HG03460 (cell line): Measurements from ENCODE around the gene GFRA1.

Experiments used
- ATAC-seq: cut with Tn5 transposase; IDR thresholded peaks from one replicate; pipeline ENCODE4 v1.9.1; 2021; ENCODE audit not compliant: unreplicated experiment

The GFRA1 gene

GRCh38 chr10:116104210-116104932 lies 168.6 kb downstream of the GFRA1 start:
- no peak for ATAC-seq

- no peak for ATAC-seq
These were observed 169.3 kb downstream of the GFRA1 start for GRCh38 chr10:116103668-116104067.

DNA sequence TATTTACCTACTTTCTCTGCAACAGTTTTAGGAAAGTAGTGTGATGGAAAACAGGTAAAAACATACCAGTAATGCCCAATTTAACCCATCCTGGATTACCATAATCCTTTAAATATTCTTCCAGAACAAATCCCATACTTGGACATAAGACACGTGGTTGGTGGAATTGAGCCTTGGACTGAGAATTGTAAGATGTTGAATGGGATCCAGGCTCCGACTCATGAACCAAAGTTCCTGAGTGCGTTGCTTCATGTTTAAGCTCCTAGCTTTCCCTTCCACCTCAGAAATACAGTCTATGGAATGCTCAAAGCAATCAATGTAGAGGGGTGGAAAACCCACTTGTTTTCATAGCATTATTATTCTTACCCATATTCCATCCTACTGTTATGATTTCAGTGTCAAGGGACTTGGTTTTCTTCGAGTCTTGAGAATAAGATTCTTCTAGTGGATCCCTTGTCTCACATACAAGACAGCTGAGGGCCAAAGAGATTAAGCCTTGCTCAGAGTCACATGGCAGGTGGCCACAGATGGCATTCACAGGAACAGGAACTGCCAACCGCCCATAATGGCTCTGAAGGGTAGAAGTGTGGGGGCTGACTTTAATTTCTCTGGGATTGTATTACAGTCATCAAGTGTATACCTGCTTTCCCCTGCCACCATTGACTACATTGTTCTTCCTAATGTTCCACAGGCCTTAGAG lies 171.2 kb downstream of the GFRA1 start:
- no peak for ATAC-seq

DNA sequence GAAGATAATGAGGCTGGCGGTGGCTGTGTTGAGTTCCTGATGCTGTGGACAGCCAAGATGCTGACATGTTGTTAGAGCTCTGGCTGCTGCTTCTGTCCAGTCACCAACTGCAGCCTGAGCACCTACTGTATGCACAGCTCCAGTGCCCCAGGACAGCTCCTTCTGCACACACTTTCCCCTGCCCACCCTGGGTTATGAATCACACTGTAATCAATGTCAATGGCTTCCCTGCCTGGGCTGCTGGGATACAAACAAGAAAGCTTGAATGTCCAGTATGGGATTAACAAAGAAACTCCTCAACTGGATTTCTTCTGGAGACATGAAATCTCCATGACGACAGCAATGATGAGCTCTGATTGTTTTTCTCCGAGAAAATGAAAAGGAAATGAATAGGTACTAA lies 172.0 kb downstream of the GFRA1 start:
- ATAC-seq = no peak

GRCh38 chr10:116099023-116099420 lies 174.0 kb downstream of the GFRA1 start:
- no peak for ATAC-seq

GRCh38 chr10:116098411-116099022 lies 174.5 kb downstream of the GFRA1 start:
- no peak for ATAC-seq

GRCh38 chr10:116097239-116097784 lies 175.7 kb downstream of the GFRA1 start:
- no peak for ATAC-seq

DNA sequence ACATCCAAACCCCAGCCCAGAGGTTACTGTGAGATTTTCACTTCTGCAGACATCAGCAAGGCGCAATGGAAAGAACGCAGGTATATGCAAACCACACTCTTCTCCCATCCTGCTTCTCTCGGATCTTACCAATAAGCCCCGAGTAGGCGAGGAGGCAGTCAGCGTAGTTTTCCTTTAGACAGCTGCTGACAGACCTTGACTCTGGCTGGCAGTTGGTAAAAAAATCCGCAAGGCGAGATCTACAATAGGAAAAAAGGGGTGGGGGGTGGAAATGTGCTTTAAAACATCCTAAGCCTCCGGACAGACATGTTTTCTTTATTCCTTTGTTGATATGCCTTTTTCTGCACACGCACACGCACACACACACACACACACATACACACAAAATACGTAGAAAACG lies 176.5 kb downstream of the GFRA1 start:
- no peak for ATAC-seq

- no peak for ATAC-seq
These were observed 178.7 kb downstream of the GFRA1 start for GRCh38 chr10:116094356-116094755.

DNA sequence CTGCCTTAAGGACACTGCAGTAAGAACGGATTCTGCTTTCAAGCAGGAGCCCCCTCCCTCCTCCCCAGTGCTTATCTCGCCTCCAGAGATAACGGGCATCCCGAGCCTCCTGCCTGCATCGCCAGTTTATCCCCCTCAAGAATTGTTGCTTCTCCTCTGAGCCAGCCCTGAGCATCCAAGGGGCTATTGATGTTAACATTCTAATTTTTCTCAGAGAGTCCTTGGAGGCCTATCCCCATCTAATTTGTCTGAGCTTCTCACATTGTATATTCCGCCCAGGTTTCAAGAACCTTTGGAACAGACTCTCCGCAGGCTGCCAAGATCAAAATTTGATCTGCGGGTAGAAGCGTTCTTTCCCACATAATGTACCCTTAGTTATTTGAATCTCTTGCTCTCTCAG lies 180.0 kb downstream of the GFRA1 start:
- ATAC-seq = no peak

DNA sequence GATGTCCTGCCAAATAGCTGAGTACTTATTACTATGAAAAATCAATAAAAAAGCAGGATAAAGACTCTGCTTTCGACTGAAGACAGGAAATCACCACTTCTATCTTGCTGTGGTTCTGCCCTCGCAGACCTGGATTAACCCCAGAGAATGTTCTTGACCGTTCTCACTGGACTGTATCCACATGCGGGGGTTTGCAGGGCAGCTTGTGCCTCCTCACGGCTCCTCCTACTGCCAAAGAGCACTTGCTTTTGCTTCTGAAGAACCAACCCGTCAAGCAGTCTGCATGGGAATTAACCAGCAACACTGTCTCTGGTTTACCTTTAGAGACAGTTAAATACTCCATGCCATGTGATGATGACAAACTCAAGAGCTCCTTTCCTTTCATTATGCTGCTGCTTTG lies 184.0 kb downstream of the GFRA1 start:
- ATAC-seq = no peak

DNA sequence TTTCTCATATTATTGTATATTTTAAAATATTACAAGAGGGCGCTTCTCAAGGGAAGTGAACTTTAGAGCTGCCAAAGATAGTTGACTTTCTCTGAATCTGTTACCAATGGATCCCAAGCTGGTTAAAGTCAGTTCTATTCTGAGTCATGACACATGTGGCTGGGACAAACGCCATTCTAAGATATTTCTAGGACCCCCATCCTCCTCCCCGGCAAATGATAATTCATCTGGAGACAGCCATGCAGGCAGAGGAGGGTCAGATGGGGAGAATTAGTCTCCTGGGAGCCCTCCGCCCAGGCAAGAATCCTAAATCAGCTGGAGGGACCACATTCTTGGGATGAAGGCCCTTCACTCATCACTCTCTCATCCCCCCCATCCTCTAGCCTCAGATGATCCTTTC lies 187.7 kb downstream of the GFRA1 start:
- no peak for ATAC-seq

GRCh38 chr10:116084161-116084560 lies 188.8 kb downstream of the GFRA1 start:
- no peak for ATAC-seq

DNA sequence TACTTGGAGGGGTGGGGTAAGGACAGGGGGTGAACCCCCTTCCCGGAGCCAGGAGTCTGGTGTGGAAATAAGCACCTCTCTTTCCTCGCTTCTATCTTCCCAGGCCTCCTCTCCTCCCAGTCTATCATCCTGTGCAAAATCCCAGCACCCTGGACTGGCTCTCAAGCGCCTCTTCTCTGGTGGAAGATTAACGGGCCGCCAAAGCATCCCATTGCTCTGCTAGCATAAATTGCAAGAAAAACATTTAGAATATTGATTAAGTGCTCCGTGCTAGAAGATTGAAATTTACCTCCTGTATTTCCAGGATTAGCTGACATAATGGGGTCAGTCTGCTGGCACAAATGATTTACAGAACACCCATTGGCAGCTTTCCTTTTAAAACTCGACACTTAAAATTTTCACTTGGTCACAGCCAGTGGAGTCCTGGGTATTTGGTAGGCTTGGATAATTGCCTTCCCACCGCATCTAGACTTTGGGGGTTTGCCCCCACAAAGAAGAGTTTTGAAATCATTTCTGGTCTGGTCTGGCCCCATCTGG lies 189.7 kb downstream of the GFRA1 start:
- ATAC-seq = no peak

DNA sequence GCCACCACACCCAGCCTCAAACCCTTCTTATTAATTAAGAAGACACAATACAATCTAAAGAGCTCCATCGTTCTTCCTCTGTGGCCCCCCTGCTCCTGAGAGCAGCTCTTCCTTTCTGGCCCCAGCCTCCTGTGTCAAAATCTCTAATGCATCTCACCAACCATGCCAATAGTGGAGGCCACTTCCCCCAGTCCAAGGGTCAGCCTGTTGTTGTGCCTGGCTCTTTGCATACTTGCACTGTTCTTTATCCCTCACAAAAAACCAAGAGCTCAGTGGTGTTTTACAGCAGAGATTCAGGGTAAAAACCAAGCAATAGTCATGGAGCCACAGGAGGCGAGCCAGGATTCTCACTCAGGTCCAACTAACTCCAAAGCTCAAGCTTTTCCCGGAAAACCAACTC lies 190.2 kb downstream of the GFRA1 start:
- ATAC-seq = no peak

DNA sequence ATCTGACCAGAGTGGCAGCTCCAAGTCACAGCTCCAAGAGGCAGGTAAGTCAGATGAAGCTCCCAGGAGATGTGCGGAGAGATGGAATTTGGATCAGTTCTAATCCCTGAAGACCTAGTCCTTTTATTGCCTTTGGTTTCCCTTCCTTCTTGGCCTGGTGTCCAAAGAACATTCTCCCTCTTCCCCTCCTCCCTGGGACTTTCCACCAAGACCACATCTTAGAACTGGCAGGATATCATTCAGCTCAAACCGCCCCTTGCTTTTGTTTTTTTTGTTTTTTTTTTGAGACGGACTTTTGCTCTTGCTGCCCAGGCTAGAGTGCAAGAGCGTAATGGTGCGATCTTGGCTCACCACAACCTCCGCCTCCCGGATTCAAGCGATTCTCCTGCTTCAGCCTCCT lies 190.8 kb downstream of the GFRA1 start:
- ATAC-seq = no peak

- no peak for ATAC-seq
These were observed 192.5 kb downstream of the GFRA1 start for GRCh38 chr10:116080553-116080952.

GRCh38 chr10:116079355-116079754 lies 193.7 kb downstream of the GFRA1 start:
- no peak for ATAC-seq

- no peak for ATAC-seq
These were observed 196.4 kb downstream of the GFRA1 start for GRCh38 chr10:116076621-116077020.

- ATAC-seq = no peak
These were observed 199.5 kb downstream of the GFRA1 start for GRCh38 chr10:116073510-116073909.

DNA sequence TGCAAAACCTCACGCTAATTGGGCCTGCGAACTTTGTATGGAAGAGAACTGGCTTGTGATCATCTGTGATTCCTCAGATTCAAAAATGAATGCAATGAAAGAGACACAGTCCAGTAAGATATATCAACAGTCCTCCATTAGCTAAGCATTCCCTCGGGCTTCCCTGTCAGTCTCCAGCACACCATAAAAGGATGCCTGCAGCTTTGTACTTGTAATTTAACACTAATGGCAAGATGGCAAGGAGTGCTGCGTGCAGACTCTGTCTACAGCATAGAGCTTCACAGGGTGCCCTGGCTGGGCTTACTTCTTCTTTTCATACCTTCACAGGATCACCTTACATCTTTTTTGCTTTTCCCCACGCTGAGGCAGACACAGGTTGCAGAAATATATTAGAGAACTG lies 200.0 kb downstream of the GFRA1 start:
- no peak for ATAC-seq
